Measurements from ENCODE around the gene RAI2.

The RAI2 gene

GRCh38 chrX:17779434-17779833, 81.7 kb downstream of the RAI2 start:
- Histone ChIP-seq H3K4me2 (no peak overlapping the region), H3K36me3 (no peaks in the 10 kb centered on the region), H3K4me3 (no peak overlapping the region), H4K20me1 (no peaks in the 10 kb centered on the region; a peak in 1 of 22 replicates), H3K9me3 (replicated peaks in 1 of 11) (peaks cover 0 to 15% (median 0%) of the 10 kb centered on the region in 11 experiments; a peak in 7 of 22 replicates), H3K27me3 (peaks cover 13 to 53% (median 46%) of the 10 kb centered on the region in 11 experiments; a peak in 21 of 22 replicates), H3K4me1 (no peaks in the 10 kb centered on the region; a peak in 1 of 20 replicates), H3K27ac (no peak overlapping the region), H3K9ac (no peak overlapping the region)
- no peak for TF ChIP-seq Cebpa-rat (IDR thresholded peaks at IDR 0.05)

GRCh38 chrX:17778997-17779396, 82.1 kb downstream of the RAI2 start:
- Histone ChIP-seq H3K4me1 (no peaks in the 10 kb centered on the region; a peak in 1 of 20 replicates), H3K9ac (no peak overlapping the region), H4K20me1 (no peaks in the 10 kb centered on the region; a peak in 1 of 22 replicates), H3K4me2 (no peak overlapping the region), H3K4me3 (no peak overlapping the region), H3K27me3 (peaks cover 17 to 57% (median 51%) of the 10 kb centered on the region in 11 experiments; a peak in 21 of 22 replicates), H3K9me3 (replicated peaks in 1 of 11) (peaks cover 0 to 15% (median 0%) of the 10 kb centered on the region in 11 experiments; a peak in 7 of 22 replicates), H3K27ac (no peak overlapping the region), H3K36me3 (no peaks in the 10 kb centered on the region)
- TF ChIP-seq Cebpa-rat (IDR thresholded peaks at IDR 0.05) = no peak

- no peaks in the 10 kb centered on the region for H3K36me3 ChIP-seq
- H3K4me2 ChIP-seq = no peak overlapping the region
- peaks cover 0 to 7% (median 0%) of the 10 kb centered on the region in 11 experiments; a peak in 3 of 22 replicates for H4K20me1 ChIP-seq
- H3K9ac ChIP-seq = no peak overlapping the region
- H3K27me3 ChIP-seq = peaks cover 56 to 87% (median 81%) of the 10 kb centered on the region in 11 experiments
- H3K4me1 ChIP-seq = no peaks in the 10 kb centered on the region; a peak in 1 of 20 replicates
- TF ChIP-seq Cebpa-rat (IDR thresholded peaks at IDR 0.05) = no peak
- no peaks in the 10 kb centered on the region; a peak in 1 of 22 replicates for H3K9me3 ChIP-seq (replicated peaks in 1 of 11)
- H3K27ac ChIP-seq = no peak overlapping the region
- H3K4me3 ChIP-seq = no peak overlapping the region
Measured at GRCh38 chrX:17774053-17774452, 87.0 kb downstream of the RAI2 start.

GRCh38 chrX:17773221-17773876, 87.7 kb downstream of the RAI2 start:
- Histone ChIP-seq H3K9ac (no peak overlapping the region), H3K4me3 (no peak overlapping the region), H3K27me3 (peaks cover 63 to 87% (median 82%) of the 10 kb centered on the region in 11 experiments), H4K20me1 (peaks cover 0 to 8% (median 0%) of the 10 kb centered on the region in 11 experiments; a peak in 3 of 22 replicates), H3K36me3 (no peaks in the 10 kb centered on the region), H3K27ac (no peak overlapping the region), H3K9me3 (replicated peaks in 1 of 11) (no peaks in the 10 kb centered on the region; a peak in 1 of 22 replicates), H3K4me2 (no peak overlapping the region; a peak in 1 of 22 replicates), H3K4me1 (no peaks in the 10 kb centered on the region; a peak in 1 of 20 replicates)
- TF ChIP-seq Cebpa-rat (IDR thresholded peaks at IDR 0.05) = no peak

- no peak overlapping the region for H3K4me2 ChIP-seq
- H3K27ac ChIP-seq = no peak overlapping the region
- no peaks in the 10 kb centered on the region for H3K36me3 ChIP-seq
- no peak overlapping the region for H3K9ac ChIP-seq
- H3K4me3 ChIP-seq = no peak overlapping the region
- H4K20me1 ChIP-seq = peaks cover 0 to 8% (median 0%) of the 10 kb centered on the region in 11 experiments; a peak in 4 of 22 replicates
- H3K4me1 ChIP-seq = peaks cover 0 to 13% (median 0%) of the 10 kb centered on the region in 10 experiments; a peak in 2 of 20 replicates
- no peak for TF ChIP-seq Cebpa-rat (IDR thresholded peaks at IDR 0.05)
- H3K9me3 ChIP-seq (replicated peaks in 1 of 11) = no peaks in the 10 kb centered on the region; a peak in 1 of 22 replicates
- H3K27me3 ChIP-seq = peaks cover 96 to 100% (median 100%) of the 10 kb centered on the region in 11 experiments
Measured at GRCh38 chrX:17769701-17770269, 91.3 kb downstream of the RAI2 start.

GRCh38 chrX:17768997-17769396, 92.1 kb downstream of the RAI2 start:
- Histone ChIP-seq H3K4me2 (no peak overlapping the region), H4K20me1 (peaks cover 0 to 8% (median 0%) of the 10 kb centered on the region in 11 experiments; a peak in 4 of 22 replicates), H3K36me3 (no peaks in the 10 kb centered on the region), H3K27ac (no peak overlapping the region), H3K4me1 (peaks cover 0 to 13% (median 0%) of the 10 kb centered on the region in 10 experiments; a peak in 2 of 20 replicates), H3K9me3 (replicated peaks in 1 of 11) (no peaks in the 10 kb centered on the region; a peak in 1 of 22 replicates), H3K9ac (no peak overlapping the region), H3K27me3 (peaks cover 98 to 100% (median 100%) of the 10 kb centered on the region in 11 experiments), H3K4me3 (no peak overlapping the region)
- TF ChIP-seq Cebpa-rat (IDR thresholded peaks at IDR 0.05) = no peak

GRCh38 chrX:17767734-17768133, 93.4 kb downstream of the RAI2 start:
- no peak for TF ChIP-seq Cebpa-rat (IDR thresholded peaks at IDR 0.05)
- Histone ChIP-seq H3K36me3 (no peaks in the 10 kb centered on the region), H3K9me3 (replicated peaks in 1 of 11) (no peaks in the 10 kb centered on the region), H3K27ac (no peak overlapping the region), H3K4me3 (no peak overlapping the region), H3K4me1 (peaks cover 0 to 13% (median 0%) of the 10 kb centered on the region in 10 experiments; a peak in 2 of 20 replicates), H3K4me2 (no peak overlapping the region), H3K27me3 (peaks cover 91 to 97% (median 94%) of the 10 kb centered on the region in 11 experiments), H3K9ac (no peak overlapping the region), H4K20me1 (peaks cover 0 to 8% (median 0%) of the 10 kb centered on the region in 11 experiments; a peak in 4 of 22 replicates)

- Histone ChIP-seq H3K4me2 (no peak overlapping the region), H4K20me1 (peaks cover 0 to 6% (median 0%) of the 10 kb centered on the region in 11 experiments; a peak in 4 of 22 replicates), H3K36me3 (no peaks in the 10 kb centered on the region), H3K9me3 (replicated peaks in 1 of 11) (no peaks in the 10 kb centered on the region), H3K4me1 (no peaks in the 10 kb centered on the region), H3K27ac (no peak overlapping the region), H3K9ac (no peak overlapping the region), H3K4me3 (no peak overlapping the region), H3K27me3 (peaks cover 70 to 93% (median 88%) of the 10 kb centered on the region in 11 experiments)
- no peak for TF ChIP-seq Cebpa-rat (IDR thresholded peaks at IDR 0.05)
Measured at GRCh38 chrX:17759990-17760389, 101.1 kb downstream of the RAI2 start.

GRCh38 chrX:17758382-17758781, 102.7 kb downstream of the RAI2 start:
- Histone ChIP-seq H3K4me3 (no peak overlapping the region), H4K20me1 (peaks cover 0 to 6% (median 0%) of the 10 kb centered on the region in 11 experiments; a peak in 3 of 22 replicates), H3K4me2 (no peak overlapping the region), H3K9ac (no peak overlapping the region), H3K9me3 (replicated peaks in 1 of 11) (no peaks in the 10 kb centered on the region), H3K4me1 (no peaks in the 10 kb centered on the region), H3K36me3 (no peaks in the 10 kb centered on the region), H3K27me3 (peaks cover 71 to 92% (median 88%) of the 10 kb centered on the region in 11 experiments), H3K27ac (no peak overlapping the region)
- TF ChIP-seq Cebpa-rat (IDR thresholded peaks at IDR 0.05) = no peak
